Activated CD8-positive, alpha-beta T cell treated with anti-CD3 and anti-CD28 coated beads, Interleukin-2, amount 10 ng/mL, durations not matched to agents 7 days and 5 days (primary cell): ENCODE measurements around the gene CHID1. TPM values are rescaled to one million over a fixed set of nuclear protein-coding genes. Genes with fewer than 3 reads are reported as not detected.
A peak's percentile ranks its signal among the peaks of the same experiment; 100 is the strongest.

ENCODE experiments used
- ATAC-seq: fragments of 150-1000 bp; cut with Tn5 transposase; one replicate; pipeline ENCODE4 v1.10.0; 2021; ENCODE audit warnings: moderate library complexity
- CTCF ChIA-PET: fragments of 350-600 bp; sonication (Branson Sonifier 250); formaldehyde crosslinking; loops from one replicate; lab custom pipeline; 2021; ENCODE audit warnings: antibody characterized with exemption; lab: Charles Lee
- POLR2A ChIA-PET: fragments of 350-600 bp; sonication (Branson Sonifier 250); formaldehyde crosslinking; loops from one replicate; lab custom pipeline; 2021; ENCODE audit warnings: antibody characterized with exemption; lab: Charles Lee
- DNase-seq: peaks from one replicate; pipeline ENCODE4 v3.0.0-alpha.2; 2020
- H3K27ac Mint-ChIP-seq: one replicate; pipeline ENCODE4 v1.8.0; 2021; ENCODE audit warnings: mild to moderate bottlenecking, mixed read lengths
- H3K27me3 Mint-ChIP-seq: one replicate; pipeline ENCODE4 v1.8.0; 2021; ENCODE audit warnings: low read depth, mixed read lengths
- H3K36me3 Mint-ChIP-seq: one replicate; pipeline ENCODE4 v1.8.0; 2021; ENCODE audit warnings: low read depth, mixed read lengths
- H3K4me1 Mint-ChIP-seq: one replicate; pipeline ENCODE4 v1.8.0; 2021; ENCODE audit warnings: low read depth, mixed read lengths
- H3K4me3 Mint-ChIP-seq: one replicate; pipeline ENCODE4 v1.8.0; 2021; ENCODE audit warnings: mild to moderate bottlenecking, mixed read lengths
- H3K9me3 Mint-ChIP-seq: one replicate; pipeline ENCODE4 v1.8.0; 2022; ENCODE audit warnings: mixed read lengths; ENCODE audit not compliant: insufficient read depth
- total RNA-seq, 2 experiments: library from RNA; stranded (reverse); gene quantifications; one replicate each; pipeline ENCODE4 v1.2.3, GENCODE V29; 2021

The CHID1 gene
- total RNA-seq, 2 experiments from 2014 or later, result 46.1 to 48.4 TPM

GRCh38 chr11:875769-876301 is 34.8 kb downstream of the CHID1 start:
- Mint-ChIP-seq H3K27me3 (no peaks in the 10 kb centered on the region), H3K36me3 (peaks cover 3% of the 10 kb centered on the region), H3K9me3 (no peaks in the 10 kb centered on the region), H3K4me3 (no peak overlapping the region), H3K4me1 (no peaks in the 10 kb centered on the region), H3K27ac (peak overlapping the region; percentile 20)
- CTCF ChIA-PET, result no interaction called here
- POLR2A ChIA-PET, result no interaction called here
- no peak for ATAC-seq
- DNase-seq, result no peak

- H3K36me3 Mint-ChIP-seq, result peaks cover 3% of the 10 kb centered on the region
- ATAC-seq (no peak), DNase-seq (no peak)
- no peak overlapping the region for H3K4me3 Mint-ChIP-seq
- ChIA-PET POLR2A (no interaction called here), CTCF (no interaction called here)
- H3K27ac Mint-ChIP-seq, result no peak overlapping the region
- no peaks in the 10 kb centered on the region for H3K27me3 Mint-ChIP-seq
- H3K4me1 Mint-ChIP-seq, result no peaks in the 10 kb centered on the region
- H3K9me3 Mint-ChIP-seq, result no peaks in the 10 kb centered on the region
Observed at GRCh38 chr11:875203-875602, 35.4 kb downstream of the CHID1 start.

GRCh38 chr11:873706-874105 is 36.9 kb downstream of the CHID1 start:
- DNase-seq (no peak), ATAC-seq (no peak)
- Mint-ChIP-seq H3K36me3 (peaks cover 3% of the 10 kb centered on the region), H3K9me3 (no peaks in the 10 kb centered on the region), H3K27ac (peak overlapping the region; percentile 60), H3K4me1 (no peaks in the 10 kb centered on the region), H3K4me3 (no peak overlapping the region), H3K27me3 (no peaks in the 10 kb centered on the region)
- ChIA-PET CTCF (no interaction called here), POLR2A (no interaction called here)

GRCh38 chr11:872799-873198 is 37.8 kb downstream of the CHID1 start:
- Mint-ChIP-seq H3K4me1 (no peaks in the 10 kb centered on the region), H3K36me3 (peaks cover 3% of the 10 kb centered on the region), H3K4me3 (no peak overlapping the region), H3K27me3 (no peaks in the 10 kb centered on the region), H3K9me3 (no peaks in the 10 kb centered on the region), H3K27ac (no peak overlapping the region)
- DNase-seq, result no peak
- CTCF ChIA-PET, result no interaction called here
- POLR2A ChIA-PET, result interaction anchor here (0.7 kb wide), 1 partner anchor 132 kb away, joined by 3 read pairs; no protein-coding TSS in a partner anchor
- ATAC-seq, result no peak

GRCh38 chr11:871472-871871 is 39.1 kb downstream of the CHID1 start:
- H3K4me1 Mint-ChIP-seq, result no peaks in the 10 kb centered on the region
- H3K27ac Mint-ChIP-seq, result no peak overlapping the region
- CTCF ChIA-PET, result no interaction called here

DNA sequence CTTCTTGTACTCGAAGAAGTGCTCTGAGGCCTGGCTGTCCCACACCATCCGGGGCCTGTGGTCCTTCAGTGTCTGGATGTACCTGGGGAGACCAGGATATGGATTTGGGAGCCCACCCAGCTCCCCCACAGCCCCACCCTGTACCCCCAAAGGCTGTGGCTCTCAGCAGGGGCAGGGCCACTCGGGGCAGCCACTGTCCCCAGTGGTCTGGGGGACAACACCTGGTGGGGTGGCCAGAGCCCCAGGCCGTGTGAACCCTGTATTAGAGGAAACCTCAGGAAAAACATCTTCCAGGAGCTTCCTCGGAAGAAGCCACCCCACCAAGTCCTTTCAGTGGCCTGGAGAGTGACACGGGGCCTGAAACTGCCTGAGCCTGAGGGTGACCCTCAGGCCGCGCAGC is 40.2 kb downstream of the CHID1 start:
- ChIA-PET POLR2A (no interaction called here), CTCF (no interaction called here)
- Mint-ChIP-seq H3K4me1 (no peaks in the 10 kb centered on the region), H3K9me3 (no peaks in the 10 kb centered on the region), H3K36me3 (peaks cover 3% of the 10 kb centered on the region), H3K4me3 (no peak overlapping the region), H3K27ac (no peak overlapping the region), H3K27me3 (no peaks in the 10 kb centered on the region)
- ATAC-seq (no peak), DNase-seq (no peak)

More at GRCh38 chr11:871472-871871, 39.1 kb downstream of the CHID1 start:
- H3K4me3 Mint-ChIP-seq, result no peak overlapping the region
- POLR2A ChIA-PET, result interaction anchor here (0.6 kb wide), 1 partner anchor 333 kb away, joined by 3 read pairs; no protein-coding TSS in a partner anchor
- H3K36me3 Mint-ChIP-seq, result peaks cover 3% of the 10 kb centered on the region
- DNase-seq (no peak), ATAC-seq (no peak)
- no peaks in the 10 kb centered on the region for H3K9me3 Mint-ChIP-seq
- no peaks in the 10 kb centered on the region for H3K27me3 Mint-ChIP-seq

- no peak overlapping the region for H3K4me3 Mint-ChIP-seq
- no peaks in the 10 kb centered on the region for H3K9me3 Mint-ChIP-seq
- ATAC-seq (no peak), DNase-seq (no peak)
- peaks cover 3% of the 10 kb centered on the region for H3K36me3 Mint-ChIP-seq
- ChIA-PET CTCF (no interaction called here), POLR2A (no interaction called here)
- H3K4me1 Mint-ChIP-seq, result no peaks in the 10 kb centered on the region
- H3K27ac Mint-ChIP-seq, result no peak overlapping the region
- H3K27me3 Mint-ChIP-seq, result no peaks in the 10 kb centered on the region
Observed at GRCh38 chr11:870127-870413, 40.5 kb downstream of the CHID1 start.

- Mint-ChIP-seq H3K9me3 (no peaks in the 10 kb centered on the region), H3K4me1 (no peaks in the 10 kb centered on the region), H3K27me3 (no peaks in the 10 kb centered on the region), H3K4me3 (no peak overlapping the region), H3K27ac (no peak overlapping the region), H3K36me3 (peaks cover 3% of the 10 kb centered on the region)
- CTCF ChIA-PET, result no interaction called here
- POLR2A ChIA-PET, result no interaction called here
- ATAC-seq (no peak), DNase-seq (no peak)
Observed at GRCh38 chr11:869399-870126, 41.0 kb downstream of the CHID1 start.

DNA sequence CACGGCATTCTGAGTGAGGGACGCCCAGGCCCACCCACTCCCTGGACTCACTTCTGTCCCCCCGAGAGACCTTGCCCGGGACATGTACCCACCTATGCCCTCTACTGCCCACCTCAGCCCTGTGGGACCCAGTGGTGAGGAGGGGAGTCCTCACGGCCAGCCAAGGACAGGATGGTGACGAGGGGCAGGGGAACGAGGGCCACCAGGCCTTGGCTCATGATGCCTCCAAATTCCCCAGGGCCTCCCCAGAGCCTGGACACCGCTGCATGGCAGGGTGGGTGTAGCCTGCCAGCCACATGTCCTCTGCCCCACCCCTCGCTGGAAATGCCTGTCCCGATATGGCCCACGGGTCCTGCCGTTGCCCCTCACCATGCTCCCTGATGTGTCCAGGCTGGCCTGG is 41.8 kb downstream of the CHID1 start:
- peaks cover 2% of the 10 kb centered on the region for H3K36me3 Mint-ChIP-seq

GRCh38 chr11:868394-868793 is 42.2 kb downstream of the CHID1 start:
- Mint-ChIP-seq H3K36me3 (no peaks in the 10 kb centered on the region), H3K27ac (peak overlapping the region; percentile 55), H3K27me3 (no peaks in the 10 kb centered on the region), H3K4me3 (no peak overlapping the region), H3K4me1 (no peaks in the 10 kb centered on the region), H3K9me3 (no peaks in the 10 kb centered on the region)
- ChIA-PET POLR2A (no interaction called here), CTCF (no interaction called here)
- DNase-seq (no peak), ATAC-seq (no peak)

More for the DNA sequence above, 41.8 kb downstream of the CHID1 start:
- CTCF ChIA-PET, result no interaction called here
- no peaks in the 10 kb centered on the region for H3K9me3 Mint-ChIP-seq
- H3K4me3 Mint-ChIP-seq, result no peak overlapping the region
- ATAC-seq (no peak), DNase-seq (no peak)
- H3K4me1 Mint-ChIP-seq, result no peaks in the 10 kb centered on the region
- H3K27me3 Mint-ChIP-seq, result no peaks in the 10 kb centered on the region
- POLR2A ChIA-PET, result no interaction called here
- H3K27ac Mint-ChIP-seq, result peak overlapping the region; percentile 55

DNA sequence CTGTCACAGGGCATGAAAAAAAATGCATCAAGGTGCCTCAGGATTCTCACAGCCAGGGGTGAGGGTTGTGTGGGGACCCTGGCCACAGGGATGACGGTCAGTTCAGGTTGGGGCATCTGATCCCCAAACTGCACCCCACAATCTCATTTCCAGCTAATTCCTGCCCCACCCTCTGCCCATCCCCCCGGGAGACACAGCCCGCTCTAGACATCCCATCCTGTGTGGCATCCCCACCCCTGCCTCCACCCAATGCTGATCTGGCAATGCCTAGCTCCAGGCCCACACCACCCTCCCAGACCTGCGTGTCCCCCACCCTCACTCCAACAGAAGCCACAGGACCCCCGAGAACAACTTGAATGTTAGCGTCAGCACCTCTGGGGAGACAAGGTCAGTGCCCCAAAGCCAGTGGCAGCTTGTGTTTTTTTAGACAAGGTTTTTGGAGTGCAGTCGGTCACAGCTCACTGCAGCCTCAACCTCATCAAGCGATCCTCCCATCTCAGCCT is 42.7 kb downstream of the CHID1 start:
- Mint-ChIP-seq H3K9me3 (no peaks in the 10 kb centered on the region), H3K4me3 (no peak overlapping the region), H3K27me3 (no peaks in the 10 kb centered on the region), H3K36me3 (no peaks in the 10 kb centered on the region), H3K27ac (no peak overlapping the region), H3K4me1 (no peaks in the 10 kb centered on the region)
- CTCF ChIA-PET, result no interaction called here
- DNase-seq, result no peak
- ATAC-seq, result no peak
- POLR2A ChIA-PET, result no interaction called here

DNA sequence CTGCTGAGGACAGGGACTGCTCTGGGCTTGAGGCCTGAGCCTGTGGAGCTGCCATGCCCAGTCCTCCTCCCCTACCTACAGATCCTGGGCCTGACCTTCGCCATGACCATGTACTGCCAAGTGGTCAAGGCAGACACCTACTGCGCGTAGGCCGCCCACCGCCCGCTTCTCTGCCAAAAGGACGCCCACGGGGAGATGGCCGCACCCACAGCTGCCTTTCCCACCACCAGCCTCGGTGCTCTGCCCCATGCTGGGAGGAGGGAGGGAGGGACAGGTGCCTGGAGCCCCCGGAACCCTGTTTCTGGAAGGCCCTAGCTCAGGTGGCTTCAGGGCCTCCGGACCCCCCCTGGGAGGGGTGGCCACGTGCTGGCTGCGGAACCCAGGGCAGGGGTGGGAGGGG is 44.1 kb downstream of the CHID1 start:
- Mint-ChIP-seq H3K36me3 (no peaks in the 10 kb centered on the region), H3K9me3 (no peaks in the 10 kb centered on the region), H3K27me3 (no peaks in the 10 kb centered on the region), H3K27ac (no peak overlapping the region), H3K4me3 (no peak overlapping the region), H3K4me1 (no peaks in the 10 kb centered on the region)
- ChIA-PET POLR2A (no interaction called here), CTCF (no interaction called here)
- ATAC-seq, result no peak
- DNase-seq, result no peak
